ENCODE measurements around the gene EBPL. TPM values are rescaled to one million over a fixed set of nuclear protein-coding genes. Genes with fewer than 3 reads are reported as not detected.

The EBPL gene
- total RNA-seq, 1 experiment from 2014 or later = 105 TPM

- DNase-seq = peak; percentile 54 to 72
- Histone ChIP-seq H3K4me1 (no peaks in the 10 kb centered on the region), H3K27me3 (replicated peaks; ENCODE audit: control insufficient read depth, insufficient read depth, low read length) (no peaks in the 10 kb centered on the region), H3K9me3 (no peaks in the 10 kb centered on the region), H3K36me3 (ENCODE audit: control insufficient read depth, insufficient read depth, low read length) (peaks cover 5% of the 10 kb centered on the region), H3K4me3 (ENCODE audit: low read depth, low read length) (no peak overlapping the region)
- no peak overlapping the region for H3K4me3 Mint-ChIP-seq (ENCODE audit: unreplicated experiment)
- no TSS peak for BruUV-seq (replicated peaks)
- CTCF ChIA-PET = no interaction called here
- no peaks in the 10 kb centered on the region for H3K27me3 Mint-ChIP-seq (ENCODE audit: insufficient read depth, unreplicated experiment)
- no peaks in the 10 kb centered on the region for H3K9me3 Mint-ChIP-seq (ENCODE audit: unreplicated experiment)
- TF ChIP-seq CTCF (IDR thresholded peaks at IDR 0.05; ENCODE audit: insufficient read depth in 1 of 2, low read depth in 1 of 2, low read length in 1 of 2, severe bottlenecking in 1 of 2, unreplicated experiment in 1 of 2) = peak; percentile 63 to 75
- H3K36me3 Mint-ChIP-seq (ENCODE audit: insufficient read depth, unreplicated experiment) = peaks cover 38% of the 10 kb centered on the region
- POLR2A ChIA-PET = no interaction called here
- H3K27ac Mint-ChIP-seq (ENCODE audit: unreplicated experiment) = no peak overlapping the region
- intact Hi-C loops (cut with micrococcal nuclease; ENCODE audit: unreplicated experiment) = loop anchor here (1.0 to 5.0 kb wide), 4 partner anchors 121 to 307 kb away; partner anchors contain the start of gene SPRYD7
- H3K4me1 Mint-ChIP-seq (ENCODE audit: low read depth, unreplicated experiment) = no peaks in the 10 kb centered on the region
Measured at GRCh38 chr13:49669735-49670309, 21.5 kb downstream of the EBPL start.

- Mint-ChIP-seq H3K4me1 (ENCODE audit: low read depth, unreplicated experiment) (no peaks in the 10 kb centered on the region), H3K4me3 (ENCODE audit: unreplicated experiment) (no peak overlapping the region), H3K9me3 (ENCODE audit: unreplicated experiment) (no peaks in the 10 kb centered on the region), H3K36me3 (ENCODE audit: insufficient read depth, unreplicated experiment) (peaks cover 39% of the 10 kb centered on the region), H3K27ac (ENCODE audit: unreplicated experiment) (no peak overlapping the region), H3K27me3 (ENCODE audit: insufficient read depth, unreplicated experiment) (no peaks in the 10 kb centered on the region)
- no peak for TF ChIP-seq CTCF (IDR thresholded peaks at IDR 0.05; ENCODE audit: insufficient read depth in 1 of 2, low read depth in 1 of 2, low read length in 1 of 2, severe bottlenecking in 1 of 2, unreplicated experiment in 1 of 2)
- intact Hi-C loops (cut with micrococcal nuclease; ENCODE audit: unreplicated experiment) = loop anchor here (5.0 kb wide), 2 partner anchors 270 to 310 kb away; partner anchors contain the start of gene SPRYD7
- no TSS peak for BruUV-seq (replicated peaks)
- POLR2A ChIA-PET = no interaction called here
- H3K4me3 ChIP-seq (ENCODE audit: low read depth, low read length) = no peak overlapping the region
- no peaks in the 10 kb centered on the region for H3K9me3 ChIP-seq
- CTCF ChIA-PET = interaction anchor here (0.6 kb wide), 1 partner anchor 117 kb away, joined by 3 read pairs; no protein-coding TSS in a partner anchor
- H3K36me3 ChIP-seq (ENCODE audit: control insufficient read depth, insufficient read depth, low read length) = peaks cover 5% of the 10 kb centered on the region
- H3K27me3 ChIP-seq (replicated peaks; ENCODE audit: control insufficient read depth, insufficient read depth, low read length) = no peaks in the 10 kb centered on the region
- H3K4me1 ChIP-seq = 0 out of 2 replicates have a peak, but pooled peaks cover 6% of the 10 kb centered on the region
- no peak for DNase-seq
Measured at GRCh38 chr13:49667773-49668172, 23.5 kb downstream of the EBPL start.

- Mint-ChIP-seq H3K27ac (ENCODE audit: unreplicated experiment) (no peak overlapping the region), H3K9me3 (ENCODE audit: unreplicated experiment) (no peaks in the 10 kb centered on the region), H3K27me3 (ENCODE audit: insufficient read depth, unreplicated experiment) (no peaks in the 10 kb centered on the region), H3K4me3 (ENCODE audit: unreplicated experiment) (no peak overlapping the region), H3K36me3 (ENCODE audit: insufficient read depth, unreplicated experiment) (peaks cover 45% of the 10 kb centered on the region), H3K4me1 (ENCODE audit: low read depth, unreplicated experiment) (no peaks in the 10 kb centered on the region)
- POLR2A ChIA-PET = interaction anchor here (0.5 kb wide), 1 partner anchor 26 kb away, joined by 3 read pairs; the partner anchor contains the start of gene EBPL
- no peak for DNase-seq
- H3K27me3 ChIP-seq (replicated peaks; ENCODE audit: control insufficient read depth, insufficient read depth, low read length) = no peaks in the 10 kb centered on the region
- H3K9me3 ChIP-seq = no peaks in the 10 kb centered on the region
- peaks cover 7% of the 10 kb centered on the region for H3K36me3 ChIP-seq (ENCODE audit: control insufficient read depth, insufficient read depth, low read length)
- TF ChIP-seq CTCF (IDR thresholded peaks at IDR 0.05; ENCODE audit: insufficient read depth in 1 of 2, low read depth in 1 of 2, low read length in 1 of 2, severe bottlenecking in 1 of 2, unreplicated experiment in 1 of 2) = no peak
- CTCF ChIA-PET = no interaction called here
- H3K4me1 ChIP-seq = 0 out of 2 replicates have a peak, but pooled peaks cover 6% of the 10 kb centered on the region
- intact Hi-C loops (cut with micrococcal nuclease; ENCODE audit: unreplicated experiment) = loop anchor here (5.0 kb wide), 2 partner anchors 273 to 313 kb away; partner anchors contain the start of gene SPRYD7
- H3K4me3 ChIP-seq (ENCODE audit: low read depth, low read length) = no peak overlapping the region
- no TSS peak for BruUV-seq (replicated peaks)
Measured at GRCh38 chr13:49664606-49665005, 26.7 kb downstream of the EBPL start.

Measured in Caco-2 (cell line).